Adrenal gland (tissue), 5 donors: ENCODE measurements around the gene UCHL3.

Experiments
- CTCF ChIP-seq, 6 experiments: fragments of 450-650 bp in 4 of 6; fragments of 200-600 bp in 2 of 6; sonication (generic) in 1 of 6; IDR thresholded peaks; 1 replicate in 5 of 6; 2 replicates in 1 of 6; pipeline versions ENCODE4 v1.5.1 to v1.8.0; 2016 to 2021; ENCODE audit warnings: antibody characterized with exemption in 6 of 6, mild to moderate bottlenecking in 2 of 6, moderate library complexity in 1 of 6
- POLR2A ChIP-seq, 2 donors: fragments of 450-650 bp; IDR thresholded peaks; one replicate each; pipeline ENCODE4 v1.6.1; 2017; ENCODE audit warnings: antibody characterized with exemption in 2 of 2, mild to moderate bottlenecking in 2 of 2, moderate library complexity in 1 of 2
- donor health status: DM: no; HTN: no; CAD: no.

GRCh38 chr13:75554981-75555380 lies 5.4 kb downstream of the UCHL3 start:
- TF ChIP-seq CTCF (IDR thresholded peaks at IDR 0.05) (no peak), POLR2A (IDR thresholded peaks at IDR 0.05) (no peak)
